DOHH2 (cell line): ENCODE results near the gene SDCCAG8.

Experiments
- EZH2phosphoT487 ChIP-seq: fragments of 200-600 bp; sonication (generic); IDR thresholded peaks from 2 replicates; pipeline ENCODE4 v1.6.1; 2017; ENCODE audit warnings: borderline replicate concordance, mild to moderate bottlenecking, antibody characterized with exemption, low read length, moderate library complexity, mixed read lengths
- TF ChIP-seq, protein P1 (sequence below): fragments of 200-600 bp; sonication (generic); IDR thresholded peaks from one replicate; pipeline ENCODE4 v1.5.1; 2014; ENCODE audit warnings: antibody characterized with exemption, mild to moderate bottlenecking, low read depth, low read length; ENCODE audit not compliant: poor library complexity, severe bottlenecking

DNA sequence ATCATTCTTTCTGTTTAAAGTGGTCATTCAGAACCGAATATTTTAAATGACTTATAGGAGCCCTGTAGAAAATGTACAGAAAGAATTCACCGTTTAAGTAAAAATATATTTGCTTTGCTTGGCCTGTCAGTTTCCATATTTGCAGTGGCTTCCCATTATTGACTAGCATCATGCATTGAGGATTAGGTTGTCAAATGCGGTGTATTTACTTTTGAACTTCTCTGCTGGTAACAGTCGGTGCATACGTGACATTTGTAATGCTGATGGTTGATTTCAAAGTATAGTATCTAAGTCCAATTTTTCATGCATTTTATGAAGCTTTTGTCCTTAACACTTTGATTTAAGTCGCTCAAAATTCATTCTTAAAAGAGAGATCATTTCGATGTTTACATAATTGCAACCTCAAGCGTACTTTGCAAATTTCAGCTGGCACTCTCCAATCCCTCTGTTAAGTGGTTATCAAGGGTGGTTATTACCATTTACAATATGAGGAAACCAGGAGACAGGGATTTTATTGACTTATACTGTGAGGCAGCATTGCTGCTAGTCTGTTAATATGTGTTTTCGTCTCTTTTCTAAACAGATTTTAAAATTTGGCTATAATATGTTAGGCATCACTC lies 201.6 kb downstream of the SDCCAG8 start:
- TF ChIP-seq, protein P1, sequence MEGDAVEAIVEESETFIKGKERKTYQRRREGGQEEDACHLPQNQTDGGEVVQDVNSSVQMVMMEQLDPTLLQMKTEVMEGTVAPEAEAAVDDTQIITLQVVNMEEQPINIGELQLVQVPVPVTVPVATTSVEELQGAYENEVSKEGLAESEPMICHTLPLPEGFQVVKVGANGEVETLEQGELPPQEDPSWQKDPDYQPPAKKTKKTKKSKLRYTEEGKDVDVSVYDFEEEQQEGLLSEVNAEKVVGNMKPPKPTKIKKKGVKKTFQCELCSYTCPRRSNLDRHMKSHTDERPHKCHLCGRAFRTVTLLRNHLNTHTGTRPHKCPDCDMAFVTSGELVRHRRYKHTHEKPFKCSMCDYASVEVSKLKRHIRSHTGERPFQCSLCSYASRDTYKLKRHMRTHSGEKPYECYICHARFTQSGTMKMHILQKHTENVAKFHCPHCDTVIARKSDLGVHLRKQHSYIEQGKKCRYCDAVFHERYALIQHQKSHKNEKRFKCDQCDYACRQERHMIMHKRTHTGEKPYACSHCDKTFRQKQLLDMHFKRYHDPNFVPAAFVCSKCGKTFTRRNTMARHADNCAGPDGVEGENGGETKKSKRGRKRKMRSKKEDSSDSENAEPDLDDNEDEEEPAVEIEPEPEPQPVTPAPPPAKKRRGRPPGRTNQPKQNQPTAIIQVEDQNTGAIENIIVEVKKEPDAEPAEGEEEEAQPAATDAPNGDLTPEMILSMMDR, result no peak
- no peak for TF ChIP-seq EZH2phosphoT487
